ENCODE data around the gene UBAC1. TPM values are rescaled to one million over a fixed set of nuclear protein-coding genes. Genes with fewer than 3 reads are reported as not detected.

UBAC1 gene
- total RNA-seq, 1 donor from 2014 or later = 31.0 TPM

DNA sequence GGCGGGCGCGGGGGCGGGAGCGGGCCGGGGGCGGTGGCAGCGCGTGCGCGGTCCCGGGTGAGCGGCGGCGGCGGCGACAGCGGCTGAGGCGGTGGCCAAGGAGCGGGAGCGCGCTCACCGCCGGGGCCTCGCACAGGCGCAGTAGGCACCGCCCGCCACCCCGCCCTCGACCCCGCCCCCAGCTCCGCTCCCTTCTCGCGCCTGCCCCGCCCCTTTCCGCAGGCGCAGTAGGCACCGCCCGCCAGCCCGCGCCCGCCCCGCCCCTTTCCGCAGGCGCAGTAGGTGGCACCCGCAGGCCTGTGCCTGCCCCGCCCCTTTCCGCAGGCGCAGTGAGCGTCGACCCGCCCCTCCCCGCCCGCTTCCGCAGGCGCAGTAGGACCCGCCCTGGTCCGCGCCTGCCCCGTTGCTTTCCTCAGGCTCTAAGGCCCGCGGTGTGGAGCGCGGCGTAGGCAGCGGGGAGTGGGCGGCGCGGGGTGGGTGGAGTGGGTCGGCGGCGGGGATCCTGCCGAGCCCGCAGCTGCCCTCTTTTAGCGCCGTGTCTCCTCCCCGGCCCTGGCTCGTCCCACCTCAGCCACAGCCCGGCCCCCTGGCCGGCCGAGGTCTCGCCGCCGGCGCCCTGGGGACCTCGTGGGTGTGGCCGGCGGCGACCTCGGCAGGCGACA lies 53.6 kb downstream of the UBAC1 start, which contains the start of gene CAMSAP1:
Gene CAMSAP1, minus strand, starts transcription at position 116 of the 662 bp plus-strand sequence. CDS start 387 bp downstream, outside the sequence.
- Histone ChIP-seq H3K27me3 (no peaks in the 10 kb centered on the region), H3K27ac (peak within 1 kb of the TSS; percentile 58 to 76), H3K4me1 (peaks cover 10 to 21% of the 10 kb centered on the region in 2 donors), H3K9me3 (peaks cover 5 to 10% of the 10 kb centered on the region in 2 donors), H3K36me3 (peaks cover 5 to 25% of the 10 kb centered on the region in 2 donors), H3K4me3 (peak within 1 kb of the TSS; percentile 89 to 97)
- intact Hi-C loops (cut with DNase I) = loop anchor here (1.0 to 5.0 kb wide), 3 partner anchors 54 to 1580 kb away; partner anchors contain the start of genes RXRA, TMEM250 and UBAC1
- TF ChIP-seq, protein P1, sequence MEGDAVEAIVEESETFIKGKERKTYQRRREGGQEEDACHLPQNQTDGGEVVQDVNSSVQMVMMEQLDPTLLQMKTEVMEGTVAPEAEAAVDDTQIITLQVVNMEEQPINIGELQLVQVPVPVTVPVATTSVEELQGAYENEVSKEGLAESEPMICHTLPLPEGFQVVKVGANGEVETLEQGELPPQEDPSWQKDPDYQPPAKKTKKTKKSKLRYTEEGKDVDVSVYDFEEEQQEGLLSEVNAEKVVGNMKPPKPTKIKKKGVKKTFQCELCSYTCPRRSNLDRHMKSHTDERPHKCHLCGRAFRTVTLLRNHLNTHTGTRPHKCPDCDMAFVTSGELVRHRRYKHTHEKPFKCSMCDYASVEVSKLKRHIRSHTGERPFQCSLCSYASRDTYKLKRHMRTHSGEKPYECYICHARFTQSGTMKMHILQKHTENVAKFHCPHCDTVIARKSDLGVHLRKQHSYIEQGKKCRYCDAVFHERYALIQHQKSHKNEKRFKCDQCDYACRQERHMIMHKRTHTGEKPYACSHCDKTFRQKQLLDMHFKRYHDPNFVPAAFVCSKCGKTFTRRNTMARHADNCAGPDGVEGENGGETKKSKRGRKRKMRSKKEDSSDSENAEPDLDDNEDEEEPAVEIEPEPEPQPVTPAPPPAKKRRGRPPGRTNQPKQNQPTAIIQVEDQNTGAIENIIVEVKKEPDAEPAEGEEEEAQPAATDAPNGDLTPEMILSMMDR (IDR thresholded peaks at IDR 0.05) = no peak
- DNase-seq (ENCODE audit: low spot score in 2 of 2) = peak; percentile 53 to 95

DNA sequence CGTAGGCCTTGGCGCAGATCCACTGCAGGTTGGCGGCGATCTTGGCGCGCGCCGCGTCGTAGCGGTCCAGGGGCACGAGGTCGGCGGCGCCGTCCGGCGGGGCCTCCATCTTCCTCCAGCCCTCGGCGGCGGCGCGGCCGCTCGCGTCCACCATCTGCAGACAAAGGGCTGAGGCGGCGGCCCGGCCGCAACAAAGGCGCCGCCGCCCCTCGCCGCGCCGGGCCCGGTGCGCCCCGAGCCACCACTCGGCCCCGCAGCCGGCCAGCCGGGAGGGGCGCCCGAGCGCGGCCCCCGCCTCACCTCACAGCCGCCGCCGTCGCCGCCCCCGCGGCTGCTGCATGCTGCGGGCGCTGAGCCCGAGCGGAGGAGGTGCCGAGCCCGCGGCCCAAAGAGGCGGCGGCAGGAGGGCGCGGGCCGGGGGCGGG lies 54.2 kb downstream of the UBAC1 start:
- Histone ChIP-seq H3K27me3 (no peaks in the 10 kb centered on the region), H3K4me3 (peak overlapping the region; percentile 81 to 82), H3K9me3 (peaks cover 0 to 6% of the 10 kb centered on the region in 2 donors), H3K4me1 (peaks cover 10 to 21% of the 10 kb centered on the region in 2 donors), H3K27ac (peak overlapping the region in 1 of 2 donors; percentile 76), H3K36me3 (peaks cover 5 to 20% of the 10 kb centered on the region in 2 donors)
- TF ChIP-seq, protein P1 (IDR thresholded peaks at IDR 0.05) = no peak
- intact Hi-C loops (cut with DNase I) = loop anchor here (1.0 to 5.0 kb wide), 3 partner anchors 54 to 1580 kb away; partner anchors contain the start of genes RXRA, TMEM250 and UBAC1
- no peak for DNase-seq (ENCODE audit: low spot score in 2 of 2)

DNA sequence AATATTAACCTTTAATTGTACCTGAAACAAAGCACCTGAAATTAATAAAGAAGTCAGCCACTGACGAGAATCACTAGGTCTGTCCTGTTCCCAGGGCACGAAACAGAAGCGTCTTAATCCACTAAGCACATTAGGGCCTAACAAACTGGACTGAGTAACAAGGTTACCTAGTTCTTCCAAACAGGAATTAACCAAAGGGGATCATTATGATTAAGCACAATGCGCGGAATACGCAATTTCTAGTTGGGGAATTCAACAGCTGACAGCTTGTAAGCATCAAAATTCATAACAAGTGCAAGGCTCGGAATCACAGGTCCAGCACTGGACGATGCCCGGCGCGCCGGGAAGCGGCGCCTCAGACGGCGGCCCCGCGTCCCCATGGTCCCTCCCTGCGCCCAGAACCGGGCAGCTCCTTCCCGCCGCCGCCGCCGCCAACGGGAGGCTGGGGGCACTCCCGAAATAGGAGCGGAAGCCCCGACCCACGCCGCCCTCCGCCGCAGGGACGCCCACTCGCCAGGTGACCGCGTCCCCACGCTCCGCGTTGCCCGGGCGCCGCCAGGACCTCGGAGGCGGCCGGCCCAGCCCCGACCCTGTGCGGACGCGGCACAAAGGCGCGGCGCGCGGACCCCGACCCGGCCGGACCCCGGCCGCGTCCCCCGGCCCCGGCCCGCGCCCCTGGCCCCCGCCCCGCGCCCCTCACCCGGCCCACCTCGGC lies 54.7 kb downstream of the UBAC1 start:
- DNase-seq (ENCODE audit: low spot score in 2 of 2) = no peak

DNA sequence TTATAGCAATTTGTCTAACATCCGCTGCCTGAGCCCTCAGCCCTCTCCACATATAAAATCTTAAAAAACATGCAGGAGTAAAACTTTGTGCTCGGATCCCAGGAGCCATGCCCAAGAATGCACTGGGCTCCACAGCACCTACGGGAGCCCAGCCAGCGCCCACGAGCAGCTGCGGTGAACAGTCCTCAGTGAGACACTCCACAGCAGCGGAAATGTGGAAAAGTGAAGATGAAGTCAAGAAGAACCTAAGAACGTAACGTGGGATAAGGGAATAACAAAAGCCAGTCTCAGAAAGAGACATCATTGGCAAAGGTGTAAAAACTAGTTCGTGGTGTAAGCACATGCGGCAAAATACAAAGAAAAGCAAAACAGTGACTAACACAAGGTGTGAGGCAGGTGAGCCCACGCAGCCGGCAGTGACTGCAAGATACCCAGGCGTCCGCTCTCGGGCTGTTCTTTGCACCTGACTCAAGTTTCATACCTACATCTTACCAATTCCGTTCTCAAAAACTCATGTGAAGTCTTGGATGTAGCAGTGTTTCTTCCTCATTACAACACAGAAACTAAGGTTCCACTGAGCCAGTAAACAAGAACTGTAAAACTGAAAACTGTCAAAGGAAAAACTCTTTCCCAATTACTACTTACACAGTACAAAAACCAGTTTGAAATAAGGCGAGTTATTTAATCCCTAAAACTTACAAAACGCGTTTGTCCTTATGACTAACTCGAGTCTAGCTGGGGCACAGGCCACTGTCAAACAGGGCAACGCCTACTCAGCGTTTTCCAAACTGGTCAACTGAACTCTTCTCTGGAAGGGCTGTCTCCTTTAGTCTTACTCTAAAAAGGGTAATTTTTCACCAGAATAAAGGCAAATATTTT lies 55.6 kb downstream of the UBAC1 start:
- peaks cover 10 to 21% of the 10 kb centered on the region in 2 donors for H3K4me1 ChIP-seq
- intact Hi-C loops (cut with DNase I) = loop anchor here (1.0 to 5.0 kb wide), 3 partner anchors 41 to 1578 kb away; partner anchors contain the start of genes RXRA and TMEM250
- peak overlapping the region; percentile 58 to 76 for H3K27ac ChIP-seq

More for the DNA sequence above, 54.7 kb downstream of the UBAC1 start:
- Histone ChIP-seq H3K27ac (peak overlapping the region; percentile 58 to 76), H3K36me3 (peaks cover 0 to 14% of the 10 kb centered on the region in 2 donors), H3K4me1 (peaks cover 10 to 21% of the 10 kb centered on the region in 2 donors), H3K4me3 (peak overlapping the region; percentile 81 to 82), H3K27me3 (no peaks in the 10 kb centered on the region), H3K9me3 (peaks cover 0 to under 1% of the 10 kb centered on the region in 2 donors)
- TF ChIP-seq, protein P1 (IDR thresholded peaks at IDR 0.05) = no peak
- intact Hi-C loops (cut with DNase I) = loop anchor here (1.0 to 5.0 kb wide), 3 partner anchors 55 to 1579 kb away; partner anchors contain the start of genes RXRA, TMEM250 and UBAC1

More for the DNA sequence above, 55.6 kb downstream of the UBAC1 start:
- H3K36me3 ChIP-seq = peaks cover 0 to 6% of the 10 kb centered on the region in 2 donors
- no peaks in the 10 kb centered on the region for H3K9me3 ChIP-seq
- no peak for DNase-seq (ENCODE audit: low spot score in 2 of 2)
- H3K4me3 ChIP-seq = peak overlapping the region; percentile 81 to 82
- no peaks in the 10 kb centered on the region for H3K27me3 ChIP-seq
- TF ChIP-seq, protein P1 (IDR thresholded peaks at IDR 0.05) = no peak

Data from ascending aorta (tissue), 2 donors.